SK-N-SH (cell line): ENCODE results near the gene CADM1. TPM values are rescaled to one million over a fixed set of nuclear protein-coding genes. Genes with fewer than 3 reads are reported as not detected.
A peak's percentile ranks its signal among the peaks of the same experiment; 100 is the strongest.

Source experiments
- CTCF ChIA-PET: fragments of 300-600, 350-600 bp; formaldehyde crosslinking; extraction: SDS; loops from one replicate; lab custom pipeline; 2021; lab: Yijun Ruan, JAX
- POLR2A ChIA-PET: fragments of 350-600 bp; sonication (Branson Sonifier 250); formaldehyde crosslinking; extraction: SDS; loops from one replicate; lab custom pipeline; 2020; ENCODE audit warnings: antibody characterized with exemption, inconsistent platforms; lab: Yijun Ruan, JAX
- DNase-seq: peaks from one replicate; pipeline ENCODE4 v3.0.0; 2012
- H2AFZ ChIP-seq: fragments of 200-600 bp; sonication (generic); 2 replicates; pipeline ENCODE4 v1.8.1; 2016; ENCODE audit warnings: antibody characterized with exemption, mild to moderate bottlenecking, low read depth
- H3F3A ChIP-seq: fragments of 200-600 bp; sonication (generic); replicated peaks from 2 replicates; pipeline ENCODE3; 2016; ENCODE audit warnings: antibody characterized with exemption, mild to moderate bottlenecking; ENCODE audit not compliant: insufficient read depth
- H3K27ac ChIP-seq, 2 experiments: fragments of 200-500 bp in 1 of 2; fragments of 200-600 bp in 1 of 2; sonication (Bioruptor generic) in 1 of 2; sonication (generic), shearing (Covaris generic) in 1 of 2; 2 replicates each; pipeline versions ENCODE4 v1.5.1 to v1.6.1; 2014 to 2016; ENCODE audit warnings: low read depth in 2 of 2, inconsistent platforms in 1 of 2, low read length in 1 of 2, mild to moderate bottlenecking in 1 of 2, mixed read lengths in 1 of 2
- H3K27me3 ChIP-seq: fragments of 200-600 bp; sonication (generic), shearing (Covaris generic); 2 replicates; pipeline ENCODE4 v1.6.1; 2016; ENCODE audit warnings: mixed run types; ENCODE audit not compliant: insufficient read depth
- H3K36me3 ChIP-seq, 2 experiments: fragments of 200-500 bp in 1 of 2; fragments of 200-600 bp in 1 of 2; sonication (Bioruptor generic) in 1 of 2; sonication (generic) in 1 of 2; replicated peaks in 1 of 2; 2 replicates each; pipeline versions ENCODE3 to v1.5.1; 2014 to 2016; ENCODE audit warnings: low read length in 1 of 2, mild to moderate bottlenecking in 1 of 2; ENCODE audit not compliant: insufficient read depth in 2 of 2, control insufficient read depth in 1 of 2
- H3K4me1 ChIP-seq, 2 experiments: fragments of 200-500 bp in 1 of 2; fragments of 200-600 bp in 1 of 2; sonication (Bioruptor generic) in 1 of 2; sonication (generic), shearing (Covaris generic) in 1 of 2; 2 replicates each; pipeline versions ENCODE4 v1.5.1 to v1.6.1; 2014 to 2016; ENCODE audit warnings: low read depth in 1 of 2, low read length in 1 of 2, mixed run types in 1 of 2; ENCODE audit not compliant: insufficient read depth in 2 of 2, control insufficient read depth in 1 of 2
- H3K4me2 ChIP-seq: fragments of 200-600 bp; sonication (generic), shearing (Covaris generic); 2 replicates; pipeline ENCODE4 v1.6.1; 2017; ENCODE audit warnings: mixed run types
- H3K4me3 ChIP-seq, 2 experiments: fragments of 200-500 bp in 1 of 2; fragments of 200-600 bp in 1 of 2; sonication (Bioruptor generic) in 1 of 2; sonication (generic), shearing (Covaris generic) in 1 of 2; 2 replicates each; pipeline versions ENCODE4 v1.5.1 to v1.8.1; 2014 to 2016; ENCODE audit warnings: low read depth in 2 of 2, inconsistent platforms in 1 of 2, low read length in 1 of 2, mild to moderate bottlenecking in 1 of 2, mixed read lengths in 1 of 2, moderate library complexity in 1 of 2
- H3K79me2 ChIP-seq: fragments of 200-600 bp; sonication (generic); 2 replicates; pipeline ENCODE4 v1.8.1; 2017; ENCODE audit warnings: mild to moderate bottlenecking; ENCODE audit not compliant: insufficient read depth
- H3K9ac ChIP-seq: fragments of 200-600 bp; sonication (generic); 2 replicates; pipeline ENCODE4 v1.6.1; 2017; ENCODE audit warnings: mixed run types
- H3K9me2 ChIP-seq: fragments of 200-600 bp; sonication (generic); 2 replicates; pipeline ENCODE4 v1.6.1; 2017; ENCODE audit warnings: mixed run types
- H3K9me3 ChIP-seq: fragments of 200-600 bp; sonication (generic); 2 replicates; pipeline ENCODE4 v1.6.1; 2017; ENCODE audit warnings: mixed run types, mild to moderate bottlenecking, moderate library complexity
- H4K20me1 ChIP-seq: fragments of 200-600 bp; sonication (generic); 2 replicates; pipeline ENCODE4 v1.6.1; 2017; ENCODE audit warnings: mild to moderate bottlenecking, mixed run types; ENCODE audit not compliant: insufficient read depth
- FOSL2 ChIP-seq: IDR thresholded peaks from 2 replicates; pipeline ENCODE4 v1.4.0; 2012; ENCODE audit warnings: low read depth, mild to moderate bottlenecking, moderate library complexity, borderline replicate concordance
- FOXJ3 ChIP-seq: sonication (generic); formaldehyde crosslinking; IDR thresholded peaks from 2 replicates; pipeline ENCODE4 v1.5.1; 2020; ENCODE audit warnings: mild to moderate bottlenecking, missing genetic modification reagents
- GABPA ChIP-seq: IDR thresholded peaks from 2 replicates; pipeline ENCODE4 v1.4.0; 2012; ENCODE audit warnings: low read depth, mild to moderate bottlenecking
- MXI1 ChIP-seq: IDR thresholded peaks from 2 replicates; pipeline ENCODE4 v1.6.1; 2012; ENCODE audit warnings: mild to moderate bottlenecking, low read depth, low read length, improper control_type of control experiment
- NFIC ChIP-seq: IDR thresholded peaks from 2 replicates; pipeline ENCODE4 v1.4.0; 2012; ENCODE audit warnings: borderline replicate concordance
- POLR2AphosphoS5 ChIP-seq: IDR thresholded peaks from 2 replicates; pipeline ENCODE4 v1.6.1; 2012; ENCODE audit warnings: low read depth, low read length
- RCOR1 ChIP-seq: fragments of 150-350 bp; IDR thresholded peaks from 2 replicates; pipeline ENCODE4 v1.6.1; 2017; ENCODE audit warnings: antibody characterized with exemption, low read length
- RFX5 ChIP-seq: IDR thresholded peaks from 2 replicates; pipeline ENCODE4 v1.6.1; 2012; ENCODE audit warnings: mild to moderate bottlenecking, improper control_type of control experiment, low read length
- RXRA ChIP-seq: IDR thresholded peaks from 2 replicates; pipeline ENCODE4 v1.4.0; 2012; ENCODE audit warnings: low read depth, mild to moderate bottlenecking, borderline replicate concordance
- TAF1 ChIP-seq: IDR thresholded peaks from 2 replicates; pipeline ENCODE4 v1.6.1; 2012; ENCODE audit warnings: low read depth, mild to moderate bottlenecking, low read length, moderate library complexity, borderline replicate concordance
- TEAD4 ChIP-seq: IDR thresholded peaks from 2 replicates; pipeline ENCODE4 v1.4.0; 2012; ENCODE audit warnings: mild to moderate bottlenecking, borderline replicate concordance; ENCODE audit not compliant: insufficient read depth
- YY1 ChIP-seq: IDR thresholded peaks from 2 replicates; pipeline ENCODE4 v1.4.0; 2012; ENCODE audit warnings: low read depth, mild to moderate bottlenecking
- WGBS: methylation state at CpG from one replicate; pipeline ENCODE4 v1.1.6; 2017; ENCODE audit warnings: low lambda C conversion rate; 5-methylcytosine and 5-hydroxymethylcytosine counted together
- polyA plus RNA-seq, 3 experiments: library from polyadenylated mRNA; depleted of rRNA; stranded (reverse); fragments of >200 nt; gene quantifications; 2 replicates each; pipeline ENCODE4 v1.2.3, GENCODE V29; 2012
- TF ChIP-seq, protein P1 (sequence below): fragments of 200-600 bp; sonication (generic); IDR thresholded peaks from 2 replicates; pipeline ENCODE4 v1.6.1; 2017; ENCODE audit warnings: antibody characterized with exemption, mild to moderate bottlenecking, moderate library complexity
- TF ChIP-seq, protein P2 (sequence below): IDR thresholded peaks from 2 replicates; pipeline ENCODE4 v1.4.0; 2012; ENCODE audit warnings: low read depth, borderline replicate concordance
- TF ChIP-seq, protein P3 (sequence below): IDR thresholded peaks from 2 replicates; pipeline ENCODE4 v1.6.1; 2012; ENCODE audit warnings: mild to moderate bottlenecking, low read depth, low read length, moderate library complexity
- TF ChIP-seq, protein P4 (sequence below): IDR thresholded peaks from 2 replicates; pipeline ENCODE4; 2012

CADM1 gene
- polyA plus RNA-seq, 1 of the 3 experiments (the other 2 are of a cell fraction), result 7.9 TPM

DNA sequence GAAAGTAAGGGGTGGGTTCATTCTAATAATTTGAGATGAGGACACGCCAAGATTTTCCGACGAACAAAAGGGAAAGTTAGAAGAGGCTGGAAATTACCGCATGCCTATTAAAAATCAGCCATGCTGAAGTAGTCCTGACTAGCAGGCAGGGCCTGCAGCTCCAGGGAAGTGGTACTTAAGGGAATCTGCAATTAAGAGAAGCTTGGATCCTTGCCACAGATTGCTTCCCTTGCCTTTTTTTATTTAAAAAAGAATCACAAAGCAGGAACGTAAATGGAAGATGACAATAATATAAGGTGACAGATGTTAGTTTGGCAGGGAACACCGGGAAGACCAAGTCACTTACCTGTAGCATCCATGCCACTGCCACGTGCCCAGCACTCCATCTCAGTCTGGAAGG lies 359.3 kb downstream of the CADM1 start:
- CTCF ChIA-PET, result interaction anchor here (1.1 to 1.9 kb wide), 3 partner anchors 12 to 371 kb away, joined by 3 to 4 read pairs (median 3); no protein-coding TSS in a partner anchor
- H2AFZ ChIP-seq, result no peak overlapping the region
- no peaks in the 10 kb centered on the region for H3F3A ChIP-seq
- no peak overlapping the region for H3K4me3 ChIP-seq
- TF ChIP-seq, protein P1, sequence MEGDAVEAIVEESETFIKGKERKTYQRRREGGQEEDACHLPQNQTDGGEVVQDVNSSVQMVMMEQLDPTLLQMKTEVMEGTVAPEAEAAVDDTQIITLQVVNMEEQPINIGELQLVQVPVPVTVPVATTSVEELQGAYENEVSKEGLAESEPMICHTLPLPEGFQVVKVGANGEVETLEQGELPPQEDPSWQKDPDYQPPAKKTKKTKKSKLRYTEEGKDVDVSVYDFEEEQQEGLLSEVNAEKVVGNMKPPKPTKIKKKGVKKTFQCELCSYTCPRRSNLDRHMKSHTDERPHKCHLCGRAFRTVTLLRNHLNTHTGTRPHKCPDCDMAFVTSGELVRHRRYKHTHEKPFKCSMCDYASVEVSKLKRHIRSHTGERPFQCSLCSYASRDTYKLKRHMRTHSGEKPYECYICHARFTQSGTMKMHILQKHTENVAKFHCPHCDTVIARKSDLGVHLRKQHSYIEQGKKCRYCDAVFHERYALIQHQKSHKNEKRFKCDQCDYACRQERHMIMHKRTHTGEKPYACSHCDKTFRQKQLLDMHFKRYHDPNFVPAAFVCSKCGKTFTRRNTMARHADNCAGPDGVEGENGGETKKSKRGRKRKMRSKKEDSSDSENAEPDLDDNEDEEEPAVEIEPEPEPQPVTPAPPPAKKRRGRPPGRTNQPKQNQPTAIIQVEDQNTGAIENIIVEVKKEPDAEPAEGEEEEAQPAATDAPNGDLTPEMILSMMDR, result no peak
- TF ChIP-seq RXRA (no peak), RCOR1 (no peak), NFIC (no peak), POLR2AphosphoS5 (no peak), TAF1 (no peak), YY1 (no peak)
- TF ChIP-seq, protein P2, sequence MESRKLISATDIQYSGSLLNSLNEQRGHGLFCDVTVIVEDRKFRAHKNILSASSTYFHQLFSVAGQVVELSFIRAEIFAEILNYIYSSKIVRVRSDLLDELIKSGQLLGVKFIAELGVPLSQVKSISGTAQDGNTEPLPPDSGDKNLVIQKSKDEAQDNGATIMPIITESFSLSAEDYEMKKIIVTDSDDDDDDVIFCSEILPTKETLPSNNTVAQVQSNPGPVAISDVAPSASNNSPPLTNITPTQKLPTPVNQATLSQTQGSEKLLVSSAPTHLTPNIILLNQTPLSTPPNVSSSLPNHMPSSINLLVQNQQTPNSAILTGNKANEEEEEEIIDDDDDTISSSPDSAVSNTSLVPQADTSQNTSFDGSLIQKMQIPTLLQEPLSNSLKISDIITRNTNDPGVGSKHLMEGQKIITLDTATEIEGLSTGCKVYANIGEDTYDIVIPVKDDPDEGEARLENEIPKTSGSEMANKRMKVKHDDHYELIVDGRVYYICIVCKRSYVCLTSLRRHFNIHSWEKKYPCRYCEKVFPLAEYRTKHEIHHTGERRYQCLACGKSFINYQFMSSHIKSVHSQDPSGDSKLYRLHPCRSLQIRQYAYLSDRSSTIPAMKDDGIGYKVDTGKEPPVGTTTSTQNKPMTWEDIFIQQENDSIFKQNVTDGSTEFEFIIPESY, result no peak
- no peak overlapping the region for H3K9ac ChIP-seq
- H3K4me2 ChIP-seq, result no peak overlapping the region
- no peaks in the 10 kb centered on the region for H3K36me3 ChIP-seq
- no peaks in the 10 kb centered on the region for H3K27me3 ChIP-seq
- POLR2A ChIA-PET, result no interaction called here
- H3K9me2 ChIP-seq, result no peaks in the 10 kb centered on the region
- no peak overlapping the region for H3K27ac ChIP-seq
- no peaks in the 10 kb centered on the region for H4K20me1 ChIP-seq
- H3K79me2 ChIP-seq, result no peaks in the 10 kb centered on the region
- H3K9me3 ChIP-seq, result no peaks in the 10 kb centered on the region
- WGBS, result 65% methylated on average over 7 of the region's 7 CpGs
- peaks cover 0 to 26% of the 10 kb centered on the region in 2 experiments; a peak in 1 of 4 replicates for H3K4me1 ChIP-seq
- peak; percentile 41 for DNase-seq

DNA sequence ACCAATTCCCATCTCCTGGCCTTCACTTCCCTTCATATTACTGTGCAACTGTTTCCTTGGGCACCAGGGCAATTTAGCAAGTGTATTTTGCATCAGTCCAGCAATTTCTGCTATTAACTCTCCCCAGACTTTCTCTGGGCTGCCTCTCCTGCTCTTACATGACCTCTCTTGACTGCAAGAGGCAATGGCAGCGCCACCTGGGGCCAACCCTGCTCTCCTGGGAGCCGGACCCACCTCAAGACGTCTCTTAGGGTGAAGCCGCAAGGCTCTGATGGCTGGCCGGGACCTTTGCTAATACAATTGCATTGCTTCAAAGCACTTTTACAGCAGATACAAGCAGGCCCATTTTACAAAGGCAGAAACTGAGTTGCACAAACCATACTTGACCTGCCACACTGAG lies 360.2 kb downstream of the CADM1 start:
- peaks cover 0 to 26% of the 10 kb centered on the region in 2 experiments; a peak in 1 of 4 replicates for H3K4me1 ChIP-seq
- H3K9me3 ChIP-seq, result no peaks in the 10 kb centered on the region
- no peaks in the 10 kb centered on the region for H3K9me2 ChIP-seq
- H3F3A ChIP-seq, result no peaks in the 10 kb centered on the region
- no peaks in the 10 kb centered on the region for H3K27me3 ChIP-seq
- POLR2A ChIA-PET, result no interaction called here
- no peaks in the 10 kb centered on the region for H3K36me3 ChIP-seq
- no peak overlapping the region for H3K4me2 ChIP-seq
- H3K27ac ChIP-seq, result no peak overlapping the region; a peak in 1 of 4 replicates
- no peak overlapping the region for H3K4me3 ChIP-seq
- H4K20me1 ChIP-seq, result no peaks in the 10 kb centered on the region
- H3K79me2 ChIP-seq, result no peaks in the 10 kb centered on the region
- H2AFZ ChIP-seq, result no peak overlapping the region
- no peak overlapping the region for H3K9ac ChIP-seq
- DNase-seq, result no peak
- CTCF ChIA-PET, result interaction anchor here (1.4 kb wide), 1 partner anchor 370 kb away, joined by 3 read pairs; no protein-coding TSS in a partner anchor
- WGBS, result 60% methylated on average over 5 of the region's 5 CpGs
- TF ChIP-seq FOSL2, result no peak
- TF ChIP-seq NFIC, result no peak
- TF ChIP-seq MXI1, result no peak
- no peak for TF ChIP-seq RXRA
- TF ChIP-seq, protein P1, result no peak
- no peak for TF ChIP-seq TEAD4
- TF ChIP-seq RFX5, result no peak
- TF ChIP-seq, protein P3, sequence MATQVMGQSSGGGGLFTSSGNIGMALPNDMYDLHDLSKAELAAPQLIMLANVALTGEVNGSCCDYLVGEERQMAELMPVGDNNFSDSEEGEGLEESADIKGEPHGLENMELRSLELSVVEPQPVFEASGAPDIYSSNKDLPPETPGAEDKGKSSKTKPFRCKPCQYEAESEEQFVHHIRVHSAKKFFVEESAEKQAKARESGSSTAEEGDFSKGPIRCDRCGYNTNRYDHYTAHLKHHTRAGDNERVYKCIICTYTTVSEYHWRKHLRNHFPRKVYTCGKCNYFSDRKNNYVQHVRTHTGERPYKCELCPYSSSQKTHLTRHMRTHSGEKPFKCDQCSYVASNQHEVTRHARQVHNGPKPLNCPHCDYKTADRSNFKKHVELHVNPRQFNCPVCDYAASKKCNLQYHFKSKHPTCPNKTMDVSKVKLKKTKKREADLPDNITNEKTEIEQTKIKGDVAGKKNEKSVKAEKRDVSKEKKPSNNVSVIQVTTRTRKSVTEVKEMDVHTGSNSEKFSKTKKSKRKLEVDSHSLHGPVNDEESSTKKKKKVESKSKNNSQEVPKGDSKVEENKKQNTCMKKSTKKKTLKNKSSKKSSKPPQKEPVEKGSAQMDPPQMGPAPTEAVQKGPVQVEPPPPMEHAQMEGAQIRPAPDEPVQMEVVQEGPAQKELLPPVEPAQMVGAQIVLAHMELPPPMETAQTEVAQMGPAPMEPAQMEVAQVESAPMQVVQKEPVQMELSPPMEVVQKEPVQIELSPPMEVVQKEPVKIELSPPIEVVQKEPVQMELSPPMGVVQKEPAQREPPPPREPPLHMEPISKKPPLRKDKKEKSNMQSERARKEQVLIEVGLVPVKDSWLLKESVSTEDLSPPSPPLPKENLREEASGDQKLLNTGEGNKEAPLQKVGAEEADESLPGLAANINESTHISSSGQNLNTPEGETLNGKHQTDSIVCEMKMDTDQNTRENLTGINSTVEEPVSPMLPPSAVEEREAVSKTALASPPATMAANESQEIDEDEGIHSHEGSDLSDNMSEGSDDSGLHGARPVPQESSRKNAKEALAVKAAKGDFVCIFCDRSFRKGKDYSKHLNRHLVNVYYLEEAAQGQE, result no peak
- no peak for TF ChIP-seq RCOR1
- no peak for TF ChIP-seq YY1
- TF ChIP-seq, protein P4, sequence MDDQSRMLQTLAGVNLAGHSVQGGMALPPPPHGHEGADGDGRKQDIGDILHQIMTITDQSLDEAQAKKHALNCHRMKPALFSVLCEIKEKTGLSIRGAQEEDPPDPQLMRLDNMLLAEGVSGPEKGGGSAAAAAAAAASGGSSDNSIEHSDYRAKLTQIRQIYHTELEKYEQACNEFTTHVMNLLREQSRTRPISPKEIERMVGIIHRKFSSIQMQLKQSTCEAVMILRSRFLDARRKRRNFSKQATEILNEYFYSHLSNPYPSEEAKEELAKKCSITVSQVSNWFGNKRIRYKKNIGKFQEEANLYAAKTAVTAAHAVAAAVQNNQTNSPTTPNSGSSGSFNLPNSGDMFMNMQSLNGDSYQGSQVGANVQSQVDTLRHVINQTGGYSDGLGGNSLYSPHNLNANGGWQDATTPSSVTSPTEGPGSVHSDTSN, result no peak
- no peak for TF ChIP-seq FOXJ3 (CRISPR knock-in tag)
- TF ChIP-seq GABPA, result no peak
